ENCODE results near the gene HMGB3. TPM values are rescaled to one million over a fixed set of nuclear protein-coding genes. Genes with fewer than 3 reads are reported as not detected.

Gene HMGB3
- total and polyA plus RNA-seq, 7 donors = 2.5 to 46.4 (median 3.9) TPM

GRCh38 chrX:150968862-150969720 is 14.0 kb upstream of the HMGB3 start:
- no peak for TF ChIP-seq EP300 (IDR thresholded peaks at IDR 0.05)
- TF ChIP-seq CTCF (IDR thresholded peaks at IDR 0.05) = no peak
- TF ChIP-seq POLR2AphosphoS5 (IDR thresholded peaks at IDR 0.05) = no peak
- TF ChIP-seq POLR2A (IDR thresholded peaks at IDR 0.05) = no peak
- WGBS, 2 donors = 60 to 79% methylated on average over 17 of the region's 17 CpGs
- H3K27ac ChIP-seq = no peak overlapping the region

GRCh38 chrX:150972450-150972849 is 10.7 kb upstream of the HMGB3 start:
- Histone ChIP-seq H3K36me3 (no peaks in the 10 kb centered on the region), H3K27me3 (no peaks in the 10 kb centered on the region), H3K4me3 (no peak overlapping the region), H3K27ac (no peak overlapping the region), H3K4me1 (no peaks in the 10 kb centered on the region), H3K9me3 (no peaks in the 10 kb centered on the region)
- WGBS, 2 donors = 54 to 68% methylated on average over 2 of the region's 2 CpGs
- intact Hi-C loops (cut with DNase I) = no loop called here
- no peak for TF ChIP-seq EP300 (IDR thresholded peaks at IDR 0.05)
- no peak for TF ChIP-seq CTCF (IDR thresholded peaks at IDR 0.05)
- TF ChIP-seq POLR2AphosphoS5 (IDR thresholded peaks at IDR 0.05) = no peak
- no peak for TF ChIP-seq POLR2A (IDR thresholded peaks at IDR 0.05)
- no peak for DNase-seq

More at GRCh38 chrX:150968862-150969720, 14.0 kb upstream of the HMGB3 start:
- Histone ChIP-seq H3K4me1 (no peaks in the 10 kb centered on the region), H3K4me3 (no peak overlapping the region), H3K27me3 (no peaks in the 10 kb centered on the region), H3K36me3 (no peaks in the 10 kb centered on the region), H3K9me3 (no peaks in the 10 kb centered on the region)
- no peak for DNase-seq
- intact Hi-C loops (cut with DNase I) = no loop called here

DNA sequence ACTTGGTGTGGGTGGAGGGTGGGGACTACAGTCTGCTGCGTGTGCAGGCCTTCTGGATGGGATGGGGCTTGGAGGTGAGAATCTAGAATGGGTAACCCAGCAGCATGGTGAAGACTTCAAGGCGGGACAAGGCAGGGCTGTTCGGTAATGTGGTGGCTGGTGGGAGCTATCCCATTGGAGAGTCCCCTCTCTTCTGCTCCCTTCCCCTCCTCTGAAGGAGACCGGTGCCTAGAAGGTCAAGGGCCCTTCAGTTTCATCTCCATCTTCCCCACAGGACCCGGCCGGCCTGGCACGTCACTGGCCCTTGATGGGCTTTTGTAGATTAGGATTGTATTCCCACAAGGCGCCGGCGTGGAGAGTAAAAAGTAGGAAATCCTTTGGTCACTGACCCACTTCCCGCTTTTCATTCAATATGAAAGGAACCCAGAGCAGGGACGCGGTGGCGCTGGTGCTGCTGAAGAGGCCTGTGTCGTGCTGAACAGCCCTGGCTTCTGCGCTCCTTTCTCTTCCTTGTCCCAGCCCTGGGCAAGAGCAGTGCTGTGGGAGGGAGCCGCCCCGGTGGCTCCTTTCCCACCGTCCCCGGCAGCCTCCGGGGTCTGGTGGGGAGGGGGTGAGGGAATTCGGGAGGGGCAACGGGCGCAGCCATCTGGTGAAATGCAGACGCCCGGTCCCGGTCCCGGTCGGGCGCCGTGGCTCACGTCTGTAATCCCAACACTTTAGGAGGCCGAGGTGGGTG is 7.3 kb upstream of the HMGB3 start:
- no peak for DNase-seq
- no peak for TF ChIP-seq POLR2AphosphoS5 (IDR thresholded peaks at IDR 0.05)
- TF ChIP-seq CTCF (IDR thresholded peaks at IDR 0.05) = no peak
- no peak for TF ChIP-seq POLR2A (IDR thresholded peaks at IDR 0.05)
- no peak for TF ChIP-seq EP300 (IDR thresholded peaks at IDR 0.05)
- no peaks in the 10 kb centered on the region for H3K27me3 ChIP-seq
- 49 to 80% methylated on average over 33 of the region's 33 CpGs for WGBS, 2 donors
- no peaks in the 10 kb centered on the region for H3K4me1 ChIP-seq
- H3K36me3 ChIP-seq = no peaks in the 10 kb centered on the region
- intact Hi-C loops (cut with DNase I) = no loop called here
- H3K9me3 ChIP-seq = no peaks in the 10 kb centered on the region
- no peak overlapping the region for H3K4me3 ChIP-seq
- H3K27ac ChIP-seq = no peak overlapping the region

- Histone ChIP-seq H3K9me3 (no peaks in the 10 kb centered on the region), H3K36me3 (no peaks in the 10 kb centered on the region), H3K27me3 (no peaks in the 10 kb centered on the region), H3K4me1 (no peaks in the 10 kb centered on the region), H3K27ac (no peak overlapping the region), H3K4me3 (no peak overlapping the region)
- 93% methylated on average over 25 of the region's 25 CpGs for WGBS, 2 donors
- intact Hi-C loops (cut with DNase I) = no loop called here
- DNase-seq = peak; percentile 29
- TF ChIP-seq POLR2A (IDR thresholded peaks at IDR 0.05) (no peak), EP300 (IDR thresholded peaks at IDR 0.05) (no peak), POLR2AphosphoS5 (IDR thresholded peaks at IDR 0.05) (no peak), CTCF (IDR thresholded peaks at IDR 0.05) (no peak)
Measured at GRCh38 chrX:150977411-150978162, 5.5 kb upstream of the HMGB3 start.
